Glutamatergic neuron (in vitro differentiated cells): ENCODE results near the gene SHISA8. TPM values are rescaled to one million over a fixed set of nuclear protein-coding genes. Genes with fewer than 3 reads are reported as not detected.

Source experiments
- DNase-seq: peaks from one replicate; pipeline ENCODE4 v3.0.0; 2022
- H3K27ac Mint-ChIP-seq: one replicate; pipeline ENCODE4 v1.8.0; 2020; ENCODE audit warnings: mild to moderate bottlenecking, mixed read lengths, inconsistent platforms; ENCODE audit not compliant: unreplicated experiment
- H3K27me3 Mint-ChIP-seq: one replicate; pipeline ENCODE4 v1.8.0; 2020; ENCODE audit warnings: mild to moderate bottlenecking, moderate library complexity, mixed read lengths, inconsistent platforms; ENCODE audit not compliant: unreplicated experiment
- H3K36me3 Mint-ChIP-seq: one replicate; pipeline ENCODE4 v1.8.0; 2020; ENCODE audit warnings: mild to moderate bottlenecking, mixed read lengths, inconsistent platforms; ENCODE audit not compliant: unreplicated experiment
- H3K4me1 Mint-ChIP-seq: one replicate; pipeline ENCODE4 v1.8.0; 2020; ENCODE audit warnings: mild to moderate bottlenecking, low read depth, mixed read lengths, inconsistent platforms; ENCODE audit not compliant: unreplicated experiment
- H3K4me3 Mint-ChIP-seq: one replicate; pipeline ENCODE4 v1.8.0; 2020; ENCODE audit warnings: mild to moderate bottlenecking, mixed read lengths, inconsistent platforms; ENCODE audit not compliant: unreplicated experiment
- H3K9me3 Mint-ChIP-seq: one replicate; pipeline ENCODE4 v1.8.0; 2020; ENCODE audit warnings: mild to moderate bottlenecking, moderate library complexity, mixed read lengths, inconsistent platforms; ENCODE audit not compliant: unreplicated experiment
- total RNA-seq: library from RNA; stranded (reverse); fragmentation: NEBNext Ultra II Directional; extraction: Animal tissue kit (Norgen Biotek cat#: 25700); gene quantifications from one replicate; pipeline ENCODE4 v1.2.1, GENCODE V29; 2021; ENCODE audit not compliant: unreplicated experiment
- TF ChIP-seq, protein P1 (sequence below): fragments of 200-600 bp; sonication (generic); IDR thresholded peaks from one replicate; pipeline ENCODE4 v1.5.0; 2021; ENCODE audit not compliant: partially characterized antibody, unreplicated experiment

SHISA8 gene
- total RNA-seq, 1 donor from 2014 or later = not detected

DNA sequence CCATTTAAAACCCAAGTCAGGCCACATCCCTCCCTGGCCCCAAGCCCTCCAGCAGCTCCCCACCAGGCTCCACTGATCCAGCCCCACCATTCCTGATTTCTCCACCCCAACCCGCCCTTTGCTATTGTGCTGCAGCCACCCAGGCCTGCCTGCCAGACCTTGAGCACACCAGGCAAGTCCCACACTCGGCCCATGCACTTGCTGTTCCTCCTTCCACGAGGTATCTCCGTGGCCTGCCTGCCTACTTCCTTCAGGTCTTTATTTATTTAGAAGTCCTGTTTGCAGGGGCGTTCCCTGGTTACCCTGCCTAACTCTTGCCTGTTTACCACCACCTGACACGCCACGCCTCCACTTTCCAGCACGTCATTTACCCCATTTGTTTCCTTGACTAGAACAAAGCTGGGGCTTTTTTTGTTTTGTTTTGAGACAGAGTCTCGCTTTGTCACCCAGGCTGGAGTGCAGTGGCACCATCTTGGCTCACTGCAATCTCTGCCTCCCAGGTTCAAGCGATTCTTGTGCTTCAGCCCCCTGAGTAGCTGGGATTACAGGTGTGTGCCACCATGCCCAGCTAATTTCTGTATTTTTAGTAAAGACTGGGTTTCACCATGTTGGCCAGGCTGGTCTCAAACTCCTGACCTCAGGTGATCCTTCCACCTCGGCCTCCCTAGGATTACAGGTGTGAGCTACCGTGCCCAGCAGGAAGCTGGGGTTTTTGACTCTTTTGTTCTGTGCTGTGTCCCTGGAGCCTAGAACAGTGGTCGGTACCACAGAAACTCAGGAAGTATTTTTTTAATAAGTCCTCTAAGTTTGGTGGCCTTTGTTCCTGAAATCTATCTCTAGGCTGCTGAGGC is 25.3 kb upstream of the SHISA8 start:
- Mint-ChIP-seq H3K4me3 (no peak overlapping the region), H3K9me3 (peaks cover 5% of the 10 kb centered on the region), H3K4me1 (no peaks in the 10 kb centered on the region), H3K27me3 (peaks cover 1% of the 10 kb centered on the region), H3K27ac (peak overlapping the region; percentile 41), H3K36me3 (no peaks in the 10 kb centered on the region)
- no peak for DNase-seq
- TF ChIP-seq, protein P1, sequence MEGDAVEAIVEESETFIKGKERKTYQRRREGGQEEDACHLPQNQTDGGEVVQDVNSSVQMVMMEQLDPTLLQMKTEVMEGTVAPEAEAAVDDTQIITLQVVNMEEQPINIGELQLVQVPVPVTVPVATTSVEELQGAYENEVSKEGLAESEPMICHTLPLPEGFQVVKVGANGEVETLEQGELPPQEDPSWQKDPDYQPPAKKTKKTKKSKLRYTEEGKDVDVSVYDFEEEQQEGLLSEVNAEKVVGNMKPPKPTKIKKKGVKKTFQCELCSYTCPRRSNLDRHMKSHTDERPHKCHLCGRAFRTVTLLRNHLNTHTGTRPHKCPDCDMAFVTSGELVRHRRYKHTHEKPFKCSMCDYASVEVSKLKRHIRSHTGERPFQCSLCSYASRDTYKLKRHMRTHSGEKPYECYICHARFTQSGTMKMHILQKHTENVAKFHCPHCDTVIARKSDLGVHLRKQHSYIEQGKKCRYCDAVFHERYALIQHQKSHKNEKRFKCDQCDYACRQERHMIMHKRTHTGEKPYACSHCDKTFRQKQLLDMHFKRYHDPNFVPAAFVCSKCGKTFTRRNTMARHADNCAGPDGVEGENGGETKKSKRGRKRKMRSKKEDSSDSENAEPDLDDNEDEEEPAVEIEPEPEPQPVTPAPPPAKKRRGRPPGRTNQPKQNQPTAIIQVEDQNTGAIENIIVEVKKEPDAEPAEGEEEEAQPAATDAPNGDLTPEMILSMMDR = no peak

DNA sequence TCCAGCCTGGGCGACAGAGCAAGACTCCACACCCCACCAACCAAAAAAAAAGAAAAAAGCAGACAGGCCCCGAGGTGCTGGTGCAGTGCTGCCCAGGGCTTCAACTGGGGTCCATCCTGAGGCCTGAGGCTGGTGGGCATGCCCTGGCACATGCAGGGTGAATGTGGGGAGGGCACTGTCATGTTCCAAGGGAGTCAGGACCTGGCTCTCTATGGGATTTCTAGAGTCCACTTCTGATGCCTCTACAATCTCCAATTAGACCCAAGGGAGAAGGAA is 22.0 kb upstream of the SHISA8 start:
- Mint-ChIP-seq H3K27me3 (peaks cover 2% of the 10 kb centered on the region), H3K9me3 (peaks cover 1% of the 10 kb centered on the region), H3K36me3 (no peaks in the 10 kb centered on the region), H3K4me3 (no peak overlapping the region), H3K4me1 (no peaks in the 10 kb centered on the region), H3K27ac (no peak overlapping the region)
- TF ChIP-seq, protein P1 = no peak
- DNase-seq = no peak

DNA sequence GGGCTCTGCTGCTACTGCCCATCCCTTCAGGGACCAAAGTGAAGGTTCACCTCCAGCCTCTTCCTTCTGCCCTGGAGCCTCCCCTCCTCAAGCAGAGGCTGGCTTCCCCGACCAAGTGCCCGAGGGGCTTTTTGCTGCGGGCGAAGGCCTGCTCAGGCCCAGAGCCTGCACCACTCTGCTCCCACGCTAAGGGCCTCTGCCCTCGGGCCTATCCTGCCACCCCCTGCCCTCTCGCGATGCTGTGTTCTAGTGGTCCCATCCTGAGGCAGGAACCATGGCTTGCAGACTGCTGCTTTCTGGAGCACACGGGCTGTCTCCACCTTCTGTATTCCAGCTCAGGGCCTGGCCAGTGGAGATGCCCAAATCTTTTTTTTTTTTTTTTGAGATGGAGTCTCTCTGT is 20.6 kb upstream of the SHISA8 start:
- TF ChIP-seq, protein P1 = no peak
- Mint-ChIP-seq H3K27ac (no peak overlapping the region), H3K36me3 (no peaks in the 10 kb centered on the region), H3K4me3 (no peak overlapping the region), H3K9me3 (peaks cover 1% of the 10 kb centered on the region), H3K27me3 (peaks cover 4% of the 10 kb centered on the region), H3K4me1 (peaks cover 2% of the 10 kb centered on the region)
- no peak for DNase-seq

DNA sequence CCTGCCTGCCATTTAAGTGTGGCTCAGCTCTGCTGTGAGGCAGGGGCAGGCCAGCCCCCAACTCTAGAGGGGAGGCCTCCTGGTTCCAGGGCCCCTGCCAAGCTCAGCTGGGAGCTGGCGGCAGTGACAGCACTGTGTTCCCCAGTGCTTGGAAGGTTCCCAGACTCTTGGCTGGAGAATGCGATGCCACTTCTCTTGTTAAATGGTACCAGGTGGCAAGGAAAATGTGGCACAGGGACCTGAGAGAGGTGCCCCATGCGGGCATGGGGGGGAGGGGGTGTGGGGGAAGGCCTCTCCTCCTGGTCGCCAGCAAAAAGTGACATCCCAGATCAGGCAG is 20.1 kb upstream of the SHISA8 start:
- Mint-ChIP-seq H3K4me3 (no peak overlapping the region), H3K9me3 (peaks cover 1% of the 10 kb centered on the region), H3K4me1 (peaks cover 2% of the 10 kb centered on the region), H3K27me3 (peaks cover 4% of the 10 kb centered on the region), H3K36me3 (no peaks in the 10 kb centered on the region), H3K27ac (no peak overlapping the region)
- TF ChIP-seq, protein P1 = no peak
- no peak for DNase-seq

DNA sequence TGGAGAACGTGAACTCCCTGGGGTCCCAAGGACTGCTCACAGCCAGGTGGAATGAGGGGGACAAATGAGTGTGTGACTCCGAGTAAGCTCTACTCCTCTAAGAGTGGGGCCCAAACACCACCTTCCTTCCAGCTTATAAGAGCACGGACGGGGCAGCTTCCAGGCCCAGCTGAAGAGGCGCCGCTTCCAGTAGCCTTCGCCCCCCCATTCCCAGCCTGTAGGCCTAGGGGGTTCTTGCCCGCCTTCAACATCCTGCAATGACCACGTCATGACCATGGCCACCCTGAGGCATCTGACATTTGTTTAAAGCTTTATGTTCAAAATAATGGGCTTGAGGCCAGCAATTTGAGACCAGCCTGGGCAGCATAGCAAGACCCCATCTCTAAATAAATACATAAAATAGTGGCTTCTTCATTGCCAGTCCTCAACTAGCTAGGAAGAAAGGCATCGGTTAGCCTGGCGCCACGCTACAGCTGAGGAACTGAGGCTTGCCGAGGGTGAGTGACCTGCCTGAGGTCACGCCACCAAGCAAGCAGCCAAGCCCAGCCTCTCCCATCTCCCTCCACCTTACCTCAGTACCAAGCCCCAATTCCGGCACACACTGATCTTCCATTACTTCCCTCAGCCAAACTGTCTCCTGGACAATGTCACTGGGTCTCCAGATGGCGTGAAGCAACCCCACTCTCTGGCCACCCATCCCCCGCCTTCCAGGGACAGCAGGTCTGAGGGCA is 19.6 kb upstream of the SHISA8 start:
- TF ChIP-seq, protein P1 = no peak
- no peak for DNase-seq
- peaks cover 2% of the 10 kb centered on the region for H3K4me1 Mint-ChIP-seq
- H3K27ac Mint-ChIP-seq = no peak overlapping the region
- peaks cover 1% of the 10 kb centered on the region for H3K9me3 Mint-ChIP-seq
- H3K27me3 Mint-ChIP-seq = peaks cover 4% of the 10 kb centered on the region
- H3K36me3 Mint-ChIP-seq = no peaks in the 10 kb centered on the region
- H3K4me3 Mint-ChIP-seq = no peak overlapping the region
